ENCODE data around the gene PSMG1. TPM values are rescaled to one million over a fixed set of nuclear protein-coding genes. Genes with fewer than 3 reads are reported as not detected.

PSMG1 gene
- total RNA-seq, 1 donor from 2014 or later: 23.7 TPM

DNA sequence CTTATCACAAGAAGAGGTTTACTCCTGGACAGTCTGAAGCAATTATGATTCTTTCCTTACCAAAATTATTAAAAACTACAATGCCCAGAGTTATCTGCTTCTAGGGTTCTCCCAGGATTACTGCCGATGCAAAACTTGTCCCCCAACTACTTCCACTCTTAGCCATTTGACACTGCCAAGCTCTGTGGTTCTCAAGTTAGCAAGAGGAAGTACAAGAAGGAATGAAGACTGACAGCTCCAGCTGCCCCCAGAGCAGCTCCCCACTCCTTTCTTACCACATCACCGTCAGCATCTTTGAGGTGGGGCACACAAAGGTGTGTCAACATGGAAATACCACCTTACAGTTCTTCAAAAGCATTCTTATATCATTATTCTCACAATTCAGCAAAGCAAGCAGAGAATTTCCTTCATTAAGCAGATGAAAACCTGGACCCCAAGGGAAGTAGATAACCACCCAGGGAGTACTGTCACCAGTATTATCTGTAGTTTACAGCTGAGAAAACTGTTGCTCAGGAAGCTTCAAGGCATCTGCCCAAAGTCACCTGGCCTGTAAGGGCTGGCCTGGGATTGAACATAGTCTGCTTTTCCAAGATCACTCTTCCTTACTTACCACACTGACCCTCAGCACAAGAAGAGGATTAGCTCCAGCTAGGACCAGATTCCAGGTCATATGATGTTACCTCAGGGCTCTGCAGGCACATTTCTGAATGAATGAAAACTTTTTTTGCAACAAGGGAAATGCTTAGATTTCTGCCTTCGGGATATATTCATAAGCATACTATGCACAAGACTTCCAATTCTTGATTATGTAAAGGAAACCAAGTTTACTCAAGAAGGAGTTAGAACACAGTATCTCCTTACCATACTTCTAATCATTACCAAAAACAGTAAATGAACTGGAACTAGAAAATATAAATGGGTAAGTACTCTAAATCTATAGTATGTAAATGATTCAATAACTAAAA lies 9.3 kb downstream of the PSMG1 start:
- CTCF ChIA-PET: interaction anchor here (0.6 kb wide), 1 partner anchor 939 kb away, joined by 3 read pairs; no protein-coding TSS in a partner anchor
- POLR2A ChIA-PET: interaction anchor here (0.5 to 0.9 kb wide), 2 partner anchors 10 to 159 kb away, joined by 3 read pairs; no protein-coding TSS in a partner anchor
- H3K27ac Mint-ChIP-seq: no peak overlapping the region
- H3K9me3 Mint-ChIP-seq: no peaks in the 10 kb centered on the region
- TF ChIP-seq, protein P1, sequence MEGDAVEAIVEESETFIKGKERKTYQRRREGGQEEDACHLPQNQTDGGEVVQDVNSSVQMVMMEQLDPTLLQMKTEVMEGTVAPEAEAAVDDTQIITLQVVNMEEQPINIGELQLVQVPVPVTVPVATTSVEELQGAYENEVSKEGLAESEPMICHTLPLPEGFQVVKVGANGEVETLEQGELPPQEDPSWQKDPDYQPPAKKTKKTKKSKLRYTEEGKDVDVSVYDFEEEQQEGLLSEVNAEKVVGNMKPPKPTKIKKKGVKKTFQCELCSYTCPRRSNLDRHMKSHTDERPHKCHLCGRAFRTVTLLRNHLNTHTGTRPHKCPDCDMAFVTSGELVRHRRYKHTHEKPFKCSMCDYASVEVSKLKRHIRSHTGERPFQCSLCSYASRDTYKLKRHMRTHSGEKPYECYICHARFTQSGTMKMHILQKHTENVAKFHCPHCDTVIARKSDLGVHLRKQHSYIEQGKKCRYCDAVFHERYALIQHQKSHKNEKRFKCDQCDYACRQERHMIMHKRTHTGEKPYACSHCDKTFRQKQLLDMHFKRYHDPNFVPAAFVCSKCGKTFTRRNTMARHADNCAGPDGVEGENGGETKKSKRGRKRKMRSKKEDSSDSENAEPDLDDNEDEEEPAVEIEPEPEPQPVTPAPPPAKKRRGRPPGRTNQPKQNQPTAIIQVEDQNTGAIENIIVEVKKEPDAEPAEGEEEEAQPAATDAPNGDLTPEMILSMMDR (IDR thresholded peaks at IDR 0.05): no peak
- no peak for ATAC-seq (ENCODE audit: low read depth)
- H3K27me3 Mint-ChIP-seq: no peaks in the 10 kb centered on the region
- no peak overlapping the region for H3K4me3 Mint-ChIP-seq
- no peak for DNase-seq
- intact Hi-C loops (cut with micrococcal nuclease): loop anchor here (2.0 kb wide), 1 partner anchor 669 kb away; no protein-coding TSS in a partner anchor
- no peaks in the 10 kb centered on the region for H3K4me1 Mint-ChIP-seq
- H3K36me3 Mint-ChIP-seq (ENCODE audit: low read depth): peaks cover 42% of the 10 kb centered on the region

- Mint-ChIP-seq H3K36me3 (ENCODE audit: low read depth) (peaks cover 23% of the 10 kb centered on the region), H3K4me1 (no peaks in the 10 kb centered on the region), H3K27ac (no peak overlapping the region), H3K9me3 (peaks cover 2% of the 10 kb centered on the region), H3K27me3 (peaks cover 6% of the 10 kb centered on the region), H3K4me3 (no peak overlapping the region)
- ChIA-PET CTCF (no interaction called here), POLR2A (no interaction called here)
- ATAC-seq (ENCODE audit: low read depth): no peak
- intact Hi-C loops (cut with micrococcal nuclease): no loop called here
- TF ChIP-seq, protein P1 (IDR thresholded peaks at IDR 0.05): no peak
- DNase-seq: no peak
Observed at GRCh38 chr21:39169906-39170305, 13.3 kb downstream of the PSMG1 start.

GRCh38 chr21:39168800-39169199 lies 14.5 kb downstream of the PSMG1 start:
- ChIA-PET POLR2A (no interaction called here), CTCF (no interaction called here)
- no peak overlapping the region for H3K27ac Mint-ChIP-seq

DNA sequence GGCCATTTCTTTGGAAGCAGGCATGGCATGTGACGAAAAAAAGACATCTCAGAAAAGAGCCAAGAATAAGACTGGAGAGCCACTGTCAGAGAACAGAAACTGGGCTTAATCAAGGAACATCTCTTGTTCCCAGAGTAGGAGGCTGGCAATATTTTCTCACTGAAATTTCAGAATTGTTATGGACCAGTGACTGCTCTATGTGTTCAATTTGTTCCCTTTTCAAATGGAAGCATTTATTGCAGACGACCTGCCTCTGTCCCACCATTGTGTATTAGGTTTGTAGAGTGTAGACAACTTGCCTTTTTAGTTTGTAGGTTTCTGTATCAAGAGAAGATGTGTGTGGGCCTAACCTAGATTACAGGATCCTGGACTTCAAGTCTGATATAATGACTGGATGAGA lies 18.7 kb downstream of the PSMG1 start:
- H3K4me1 Mint-ChIP-seq: no peaks in the 10 kb centered on the region

More at GRCh38 chr21:39168800-39169199, 14.5 kb downstream of the PSMG1 start:
- H3K27me3 Mint-ChIP-seq: peaks cover 7% of the 10 kb centered on the region
- no peaks in the 10 kb centered on the region for H3K4me1 Mint-ChIP-seq
- H3K9me3 Mint-ChIP-seq: peaks cover 8% of the 10 kb centered on the region
- H3K4me3 Mint-ChIP-seq: no peak overlapping the region
- intact Hi-C loops (cut with micrococcal nuclease): no loop called here
- TF ChIP-seq, protein P1 (IDR thresholded peaks at IDR 0.05): no peak
- ATAC-seq (ENCODE audit: low read depth) (no peak), DNase-seq (no peak)
- peaks cover 15% of the 10 kb centered on the region for H3K36me3 Mint-ChIP-seq (ENCODE audit: low read depth)

DNA sequence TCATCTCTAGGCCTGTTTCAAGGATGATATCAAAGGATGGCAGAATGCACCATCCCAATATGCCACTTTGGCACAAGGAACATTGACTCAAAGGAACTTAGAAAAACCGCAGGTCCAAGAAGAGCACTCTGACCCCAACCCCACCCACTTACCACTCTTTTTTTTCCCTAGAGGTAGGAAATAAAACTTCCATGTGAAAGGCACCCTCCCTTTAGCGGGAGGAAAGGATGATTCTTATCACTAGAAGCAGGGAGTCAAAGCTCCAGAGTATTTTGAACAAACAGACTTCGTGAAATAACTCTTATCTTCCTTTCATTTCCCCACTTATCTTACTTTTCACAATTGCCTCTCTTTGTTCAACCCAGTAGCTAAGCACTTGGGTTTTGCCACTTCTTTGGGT lies 22.2 kb downstream of the PSMG1 start:
- DNase-seq: no peak
- Mint-ChIP-seq H3K36me3 (ENCODE audit: low read depth) (no peaks in the 10 kb centered on the region), H3K4me3 (no peak overlapping the region), H3K9me3 (peaks cover 8% of the 10 kb centered on the region), H3K27me3 (peaks cover 3% of the 10 kb centered on the region), H3K27ac (no peak overlapping the region), H3K4me1 (no peaks in the 10 kb centered on the region)
- ChIA-PET CTCF (no interaction called here), POLR2A (no interaction called here)
- ATAC-seq (ENCODE audit: low read depth): no peak
- intact Hi-C loops (cut with micrococcal nuclease): no loop called here
- TF ChIP-seq, protein P1 (IDR thresholded peaks at IDR 0.05): no peak

More for the DNA sequence above, 18.7 kb downstream of the PSMG1 start:
- Mint-ChIP-seq H3K27ac (no peak overlapping the region), H3K27me3 (peaks cover 7% of the 10 kb centered on the region), H3K4me3 (no peak overlapping the region), H3K36me3 (ENCODE audit: low read depth) (no peaks in the 10 kb centered on the region), H3K9me3 (peaks cover 8% of the 10 kb centered on the region)
- DNase-seq (no peak), ATAC-seq (ENCODE audit: low read depth) (no peak)
- CTCF ChIA-PET: interaction anchor here (1.1 kb wide), 1 partner anchor 13 kb away, joined by 3 read pairs; no protein-coding TSS in a partner anchor
- TF ChIP-seq, protein P1 (IDR thresholded peaks at IDR 0.05): no peak
- POLR2A ChIA-PET: no interaction called here
- intact Hi-C loops (cut with micrococcal nuclease): no loop called here
